ENCODE data around the gene FLT1. TPM values are rescaled to one million over a fixed set of nuclear protein-coding genes. Genes with fewer than 3 reads are reported as not detected.

FLT1 gene
- total and polyA plus RNA-seq, 2 experiments from 2014 or later = 7.5 to 14.8 TPM

DNA sequence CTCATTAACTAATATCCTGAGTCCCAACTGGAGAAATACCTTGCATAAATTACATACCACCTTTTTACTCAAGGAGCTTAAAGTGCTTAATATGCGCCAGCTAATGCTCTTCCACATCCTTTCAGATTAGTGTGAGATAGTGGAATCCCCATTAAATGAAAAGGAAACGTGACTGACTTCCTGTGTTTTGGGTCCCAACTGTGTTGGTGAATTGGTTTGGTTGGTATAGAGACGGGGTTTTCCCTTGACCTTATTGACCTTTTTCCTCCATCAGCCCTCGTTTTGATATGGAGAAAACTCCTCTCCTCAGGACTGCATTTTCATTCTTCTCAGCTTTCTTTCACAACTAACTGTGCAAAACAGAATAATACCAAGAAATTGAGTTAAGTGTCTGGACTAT, 193.1 kb downstream of the FLT1 start:
- no peaks in the 10 kb centered on the region for H3K4me1 ChIP-seq (ENCODE audit: low read depth)
- H3K27ac ChIP-seq = no peak overlapping the region
- H3K4me3 ChIP-seq = no peak overlapping the region
- TF ChIP-seq, protein P1, sequence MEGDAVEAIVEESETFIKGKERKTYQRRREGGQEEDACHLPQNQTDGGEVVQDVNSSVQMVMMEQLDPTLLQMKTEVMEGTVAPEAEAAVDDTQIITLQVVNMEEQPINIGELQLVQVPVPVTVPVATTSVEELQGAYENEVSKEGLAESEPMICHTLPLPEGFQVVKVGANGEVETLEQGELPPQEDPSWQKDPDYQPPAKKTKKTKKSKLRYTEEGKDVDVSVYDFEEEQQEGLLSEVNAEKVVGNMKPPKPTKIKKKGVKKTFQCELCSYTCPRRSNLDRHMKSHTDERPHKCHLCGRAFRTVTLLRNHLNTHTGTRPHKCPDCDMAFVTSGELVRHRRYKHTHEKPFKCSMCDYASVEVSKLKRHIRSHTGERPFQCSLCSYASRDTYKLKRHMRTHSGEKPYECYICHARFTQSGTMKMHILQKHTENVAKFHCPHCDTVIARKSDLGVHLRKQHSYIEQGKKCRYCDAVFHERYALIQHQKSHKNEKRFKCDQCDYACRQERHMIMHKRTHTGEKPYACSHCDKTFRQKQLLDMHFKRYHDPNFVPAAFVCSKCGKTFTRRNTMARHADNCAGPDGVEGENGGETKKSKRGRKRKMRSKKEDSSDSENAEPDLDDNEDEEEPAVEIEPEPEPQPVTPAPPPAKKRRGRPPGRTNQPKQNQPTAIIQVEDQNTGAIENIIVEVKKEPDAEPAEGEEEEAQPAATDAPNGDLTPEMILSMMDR (IDR thresholded peaks at IDR 0.05; ENCODE audit: low read depth, low read length) = no peak
- no peaks in the 10 kb centered on the region for H3K9me3 ChIP-seq (ENCODE audit: low read depth)
- DNase-seq (ENCODE audit: low read depth in 1 of 2, low spot score in 1 of 2) = no peak
- H3K27me3 ChIP-seq = no peaks in the 10 kb centered on the region
- no peaks in the 10 kb centered on the region for H3K36me3 ChIP-seq

GRCh38 chr13:28299916-28300315, 195.0 kb downstream of the FLT1 start:
- Histone ChIP-seq H3K36me3 (no peaks in the 10 kb centered on the region), H3K27ac (no peak overlapping the region), H3K4me1 (ENCODE audit: low read depth) (no peaks in the 10 kb centered on the region)

GRCh38 chr13:28297341-28297740, 197.6 kb downstream of the FLT1 start:
- Histone ChIP-seq H3K27ac (no peak overlapping the region), H3K27me3 (no peaks in the 10 kb centered on the region), H3K36me3 (peaks cover 18% of the 10 kb centered on the region), H3K9me3 (ENCODE audit: low read depth) (no peaks in the 10 kb centered on the region), H3K4me1 (ENCODE audit: low read depth) (no peaks in the 10 kb centered on the region), H3K4me3 (no peak overlapping the region)
- DNase-seq (ENCODE audit: low read depth in 1 of 2, low spot score in 1 of 2) = no peak
- TF ChIP-seq, protein P1 (IDR thresholded peaks at IDR 0.05; ENCODE audit: low read depth, low read length) = no peak

More at GRCh38 chr13:28299916-28300315, 195.0 kb downstream of the FLT1 start:
- DNase-seq (ENCODE audit: low read depth in 1 of 2, low spot score in 1 of 2) = no peak
- Histone ChIP-seq H3K4me3 (no peak overlapping the region), H3K27me3 (no peaks in the 10 kb centered on the region), H3K9me3 (ENCODE audit: low read depth) (no peaks in the 10 kb centered on the region)
- TF ChIP-seq, protein P1 (IDR thresholded peaks at IDR 0.05; ENCODE audit: low read depth, low read length) = no peak

- Histone ChIP-seq H3K4me1 (ENCODE audit: low read depth) (no peaks in the 10 kb centered on the region), H3K27ac (no peak overlapping the region), H3K36me3 (peaks cover 23% of the 10 kb centered on the region), H3K9me3 (ENCODE audit: low read depth) (no peaks in the 10 kb centered on the region), H3K4me3 (no peak overlapping the region), H3K27me3 (no peaks in the 10 kb centered on the region)
- DNase-seq (ENCODE audit: low read depth in 1 of 2, low spot score in 1 of 2) = no peak
- TF ChIP-seq, protein P1 (IDR thresholded peaks at IDR 0.05; ENCODE audit: low read depth, low read length) = no peak
These were observed 208.7 kb downstream of the FLT1 start for GRCh38 chr13:28286263-28286662.

DNA sequence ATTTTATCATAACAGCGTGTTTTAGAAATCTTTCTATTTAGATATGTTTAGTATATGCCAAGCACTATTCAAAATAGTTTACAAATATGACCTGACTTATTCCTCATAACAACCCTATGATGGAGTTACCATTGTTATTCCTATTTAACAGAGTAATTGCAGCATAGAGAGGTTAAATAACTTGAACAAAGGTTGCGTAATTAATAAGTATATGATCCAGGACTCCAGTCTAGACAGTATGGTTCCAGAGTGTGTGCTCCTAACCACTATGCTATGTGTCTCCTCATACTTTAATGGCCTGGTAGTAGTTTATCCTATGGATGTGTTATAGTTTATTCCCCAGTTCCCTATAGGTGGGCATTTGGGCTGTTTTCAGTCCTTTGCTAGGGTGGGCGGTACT, 211.3 kb downstream of the FLT1 start:
- TF ChIP-seq, protein P1 (IDR thresholded peaks at IDR 0.05; ENCODE audit: low read depth, low read length) = no peak
- H3K4me1 ChIP-seq (ENCODE audit: low read depth) = no peaks in the 10 kb centered on the region
- H3K9me3 ChIP-seq (ENCODE audit: low read depth) = no peaks in the 10 kb centered on the region
- peaks cover 30% of the 10 kb centered on the region for H3K36me3 ChIP-seq
- H3K27ac ChIP-seq = no peak overlapping the region
- H3K4me3 ChIP-seq = no peak overlapping the region
- no peak for DNase-seq (ENCODE audit: low read depth in 1 of 2, low spot score in 1 of 2)
- H3K27me3 ChIP-seq = no peaks in the 10 kb centered on the region

- no peak for DNase-seq (ENCODE audit: low read depth in 1 of 2, low spot score in 1 of 2)
- H3K36me3 ChIP-seq = peaks cover 23% of the 10 kb centered on the region
- no peaks in the 10 kb centered on the region for H3K27me3 ChIP-seq
- no peaks in the 10 kb centered on the region for H3K4me1 ChIP-seq (ENCODE audit: low read depth)
- H3K27ac ChIP-seq = no peak overlapping the region
- H3K4me3 ChIP-seq = no peak overlapping the region
- H3K9me3 ChIP-seq (ENCODE audit: low read depth) = no peaks in the 10 kb centered on the region
- TF ChIP-seq, protein P1 (IDR thresholded peaks at IDR 0.05; ENCODE audit: low read depth, low read length) = no peak
These were observed 212.5 kb downstream of the FLT1 start for GRCh38 chr13:28282451-28282850.

Data from cardiac muscle cell (in vitro differentiated cells and primary cell).